Liver (tissue), 9 donors: ENCODE measurements around the gene MFSD1. TPM values are rescaled to one million over a fixed set of nuclear protein-coding genes. Genes with fewer than 3 reads are reported as not detected.

Experiments used
- DNase-seq: peaks from one replicate; pipeline ENCODE4 v3.0.0-alpha.2; 2017; ENCODE audit warnings: low spot score
- H3K27ac ChIP-seq, 2 donors: one replicate each; pipeline ENCODE4 v1.7.0; 2013; ENCODE audit warnings: inconsistent platforms in 2 of 2, low read length in 2 of 2, control low read depth in 1 of 2, low read depth in 1 of 2, mild to moderate bottlenecking in 1 of 2
- H3K27me3 ChIP-seq, 4 donors: one replicate each; pipeline versions ENCODE4 v1.6.1 to v1.7.0; 2013; ENCODE audit warnings: low read length in 3 of 4, inconsistent platforms in 1 of 4, mild to moderate bottlenecking in 1 of 4, moderate library complexity in 1 of 4; ENCODE audit not compliant: control insufficient read depth in 4 of 4, insufficient read depth in 4 of 4
- H3K36me3 ChIP-seq, 4 donors: one replicate each; pipeline versions ENCODE4 v1.6.1 to v1.7.0; 2013; ENCODE audit warnings: low read length in 3 of 4, mild to moderate bottlenecking in 3 of 4, low read depth in 1 of 4, moderate library complexity in 1 of 4; ENCODE audit not compliant: control insufficient read depth in 4 of 4, insufficient read depth in 3 of 4
- H3K4me1 ChIP-seq, 4 donors: one replicate each; pipeline versions ENCODE4 v1.6.1 to v1.7.0; 2013; ENCODE audit warnings: low read length in 3 of 4, mild to moderate bottlenecking in 3 of 4, moderate library complexity in 1 of 4; ENCODE audit not compliant: control insufficient read depth in 4 of 4, insufficient read depth in 4 of 4
- H3K4me3 ChIP-seq, 3 donors: one replicate each; pipeline versions ENCODE4 v1.6.1 to v1.7.0; 2013; ENCODE audit warnings: low read length in 3 of 3, control low read depth in 1 of 3, low read depth in 1 of 3, mild to moderate bottlenecking in 1 of 3
- H3K9ac ChIP-seq, 2 donors: one replicate each; pipeline ENCODE4 v1.7.0; 2013; ENCODE audit warnings: low read length in 2 of 2, mild to moderate bottlenecking in 2 of 2, moderate library complexity in 2 of 2, control low read depth in 1 of 2, low read depth in 1 of 2
- H3K9me3 ChIP-seq, 4 donors: one replicate each; pipeline versions ENCODE4 v1.6.1 to v1.7.0; 2013; ENCODE audit warnings: low read length in 3 of 4; ENCODE audit not compliant: control insufficient read depth in 4 of 4
- ATF3 ChIP-seq: IDR thresholded peaks from 2 replicates; pipeline ENCODE4 v1.6.1; 2016; ENCODE audit warnings: antibody characterized with exemption
- CTCF ChIP-seq: fragments of 150-350 bp; IDR thresholded peaks from 2 replicates; pipeline ENCODE4 v1.5.1; 2017; ENCODE audit warnings: improper control_type of control experiment, low read depth, low read length; ENCODE audit not compliant: missing input control
- EGR1 ChIP-seq, 2 donors: IDR thresholded peaks; 2 replicates each; pipeline ENCODE4 v1.6.1; 2016 to 2018; ENCODE audit warnings: antibody characterized with exemption in 2 of 2, low read depth in 2 of 2
- FOXA1 ChIP-seq: IDR thresholded peaks from 2 replicates; pipeline ENCODE4 v1.6.1; 2016; ENCODE audit warnings: antibody characterized with exemption
- FOXA2 ChIP-seq: IDR thresholded peaks from 2 replicates; pipeline ENCODE4 v1.6.1; 2016; ENCODE audit warnings: antibody characterized with exemption
- GABPA ChIP-seq, 2 donors: IDR thresholded peaks in 1 of 2; conservative IDR thresholded peaks in 1 of 2; 2 replicates each; pipeline ENCODE4 v1.6.1; 2016; ENCODE audit warnings: antibody characterized with exemption in 2 of 2, mild to moderate bottlenecking in 1 of 2, moderate library complexity in 1 of 2
- HNF4A ChIP-seq, 2 donors: conservative IDR thresholded peaks; 2 replicates each; pipeline ENCODE4 v1.6.1; 2016; ENCODE audit warnings: antibody characterized with exemption in 2 of 2, mild to moderate bottlenecking in 2 of 2
- HNF4G ChIP-seq: IDR thresholded peaks from 2 replicates; pipeline ENCODE4 v1.6.1; 2016; ENCODE audit warnings: antibody characterized with exemption
- JUND ChIP-seq, 2 donors: IDR thresholded peaks; 2 replicates each; pipeline ENCODE4 v1.6.1; 2016; ENCODE audit warnings: antibody characterized with exemption in 2 of 2
- MAX ChIP-seq: IDR thresholded peaks from 2 replicates; pipeline ENCODE4 v1.6.1; 2016; ENCODE audit warnings: antibody characterized with exemption
- NR2F2 ChIP-seq: IDR thresholded peaks from 2 replicates; pipeline ENCODE4 v1.6.1; 2016; ENCODE audit warnings: antibody characterized with exemption
- RAD21 ChIP-seq, 2 donors: IDR thresholded peaks; 2 replicates each; pipeline ENCODE4 v1.6.1; 2016; ENCODE audit warnings: antibody characterized with exemption in 2 of 2, mild to moderate bottlenecking in 2 of 2
- REST ChIP-seq: IDR thresholded peaks from 2 replicates; pipeline ENCODE4 v1.6.1; 2016; ENCODE audit warnings: antibody characterized with exemption, mild to moderate bottlenecking
- RXRA ChIP-seq, 2 donors: IDR thresholded peaks; 2 replicates each; pipeline ENCODE4 v1.6.1; 2017 to 2018; ENCODE audit warnings: antibody characterized with exemption in 2 of 2, mild to moderate bottlenecking in 1 of 2
- SP1 ChIP-seq: IDR thresholded peaks from 2 replicates; pipeline ENCODE4 v1.6.1; 2018; ENCODE audit warnings: antibody characterized with exemption, mild to moderate bottlenecking
- TAF1 ChIP-seq: conservative IDR thresholded peaks from 2 replicates; pipeline ENCODE4 v1.6.1; 2016; ENCODE audit warnings: antibody characterized with exemption, mild to moderate bottlenecking
- YY1 ChIP-seq: IDR thresholded peaks from 2 replicates; pipeline ENCODE4 v1.6.1; 2016; ENCODE audit warnings: antibody characterized with exemption, mild to moderate bottlenecking
- ZBTB33 ChIP-seq: IDR thresholded peaks from 2 replicates; pipeline ENCODE4 v1.6.1; 2016; ENCODE audit warnings: antibody characterized with exemption
- WGBS: extraction: QIAGEN DNeasy Blood & Tissue Kit; methylation state at CpG from one replicate; pipeline ENCODE4 v1.1.7; 2013; 5-methylcytosine and 5-hydroxymethylcytosine counted together
- polyA plus RNA-seq, 2 donors: library from polyadenylated mRNA; stranded (reverse) in 1 of 2; unstranded in 1 of 2; fragments of 200-250 nt in 1 of 2; fragments of >200 nt in 1 of 2; fragmentation: Nextera tagmentation in 1 of 2; extraction: Ambion mirVana in 1 of 2; gene quantifications; one replicate each; pipeline versions ENCODE4 v1.2.1 to v1.2.3, GENCODE V29; 2013 to 2015
- total RNA-seq, 2 donors: library from RNA; depleted of rRNA; stranded (reverse); fragments of >200 nt; gene quantifications; one replicate each; pipeline ENCODE4 v1.2.3, GENCODE V29; 2014
- donor health status: healthy.
- donor health status: healthy.
- donor health status: healthy.
- donor health status: healthy.
- donor health status: healthy.

The MFSD1 gene
- total and polyA plus RNA-seq, 4 donors: 30.4 to 84.7 (median 60.3) TPM

GRCh38 chr3:158830391-158830790 lies 28.5 kb downstream of the MFSD1 start:
- Histone ChIP-seq H3K9ac (no peak overlapping the region), H3K4me3 (no peak overlapping the region), H3K9me3 (no peaks in the 10 kb centered on the region), H3K27me3 (no peaks in the 10 kb centered on the region), H3K27ac (no peak overlapping the region), H3K36me3 (peaks cover 10 to 22% (median 15%) of the 10 kb centered on the region in 4 donors), H3K4me1 (no peaks in the 10 kb centered on the region)
- TF ChIP-seq FOXA2: no peak
- TF ChIP-seq HNF4A (conservative IDR thresholded peaks at IDR 0.05): no peak
- no peak for TF ChIP-seq GABPA (IDR thresholded peaks at IDR 0.05 in 1 of 2, conservative IDR thresholded peaks at IDR 0.05 in 1 of 2)
- no peak for TF ChIP-seq JUND (IDR thresholded peaks at IDR 0.05)
- no peak for TF ChIP-seq YY1
- TF ChIP-seq MAX: no peak
- no peak for TF ChIP-seq RXRA (IDR thresholded peaks at IDR 0.05)
- TF ChIP-seq ATF3: no peak
- no peak for TF ChIP-seq ZBTB33
- TF ChIP-seq RAD21 (IDR thresholded peaks at IDR 0.05): no peak
- TF ChIP-seq CTCF: no peak
- TF ChIP-seq FOXA1: no peak
- no peak for TF ChIP-seq SP1
- TF ChIP-seq NR2F2: no peak
- no peak for TF ChIP-seq HNF4G
- no peak for TF ChIP-seq TAF1
- TF ChIP-seq REST: no peak
- TF ChIP-seq EGR1 (IDR thresholded peaks at IDR 0.05; ENCODE audit: low read depth in 2 of 2): no peak
- DNase-seq: no peak
- 96% methylated on average over 4 of the region's 4 CpGs for WGBS
